ENCODE measurements around the gene DPCD.

Gene DPCD

DNA sequence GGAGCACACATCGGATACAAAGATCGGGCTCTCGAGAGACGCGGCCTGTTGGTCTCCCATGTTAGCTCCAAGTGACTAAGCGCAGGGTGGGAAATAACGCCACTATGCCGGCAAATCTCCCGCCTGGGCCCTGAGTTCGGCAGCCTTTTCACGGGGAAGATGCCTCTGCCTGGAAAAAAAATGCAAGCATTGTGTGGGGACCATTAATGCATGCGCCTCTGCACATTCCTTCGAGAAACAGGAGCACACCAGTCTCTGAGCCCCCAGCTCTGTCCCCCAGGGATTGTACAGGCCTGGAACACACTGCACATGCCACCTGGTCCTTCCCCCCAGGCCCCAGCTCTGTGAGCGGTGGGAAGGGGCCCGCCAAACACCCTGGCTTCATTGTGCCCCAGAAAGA, 62.7 kb downstream of the DPCD start:
- no peak overlapping the region for H3K4me3 ChIP-seq (ENCODE audit: low read depth, low read length)
- no peak for TF ChIP-seq POLR2A (IDR thresholded peaks at IDR 0.05; ENCODE audit: extremely low read depth, insufficient read length)
- no peak for TF ChIP-seq MYC (IDR thresholded peaks at IDR 0.05; ENCODE audit: low read depth, low read length)
- TF ChIP-seq, protein P1, sequence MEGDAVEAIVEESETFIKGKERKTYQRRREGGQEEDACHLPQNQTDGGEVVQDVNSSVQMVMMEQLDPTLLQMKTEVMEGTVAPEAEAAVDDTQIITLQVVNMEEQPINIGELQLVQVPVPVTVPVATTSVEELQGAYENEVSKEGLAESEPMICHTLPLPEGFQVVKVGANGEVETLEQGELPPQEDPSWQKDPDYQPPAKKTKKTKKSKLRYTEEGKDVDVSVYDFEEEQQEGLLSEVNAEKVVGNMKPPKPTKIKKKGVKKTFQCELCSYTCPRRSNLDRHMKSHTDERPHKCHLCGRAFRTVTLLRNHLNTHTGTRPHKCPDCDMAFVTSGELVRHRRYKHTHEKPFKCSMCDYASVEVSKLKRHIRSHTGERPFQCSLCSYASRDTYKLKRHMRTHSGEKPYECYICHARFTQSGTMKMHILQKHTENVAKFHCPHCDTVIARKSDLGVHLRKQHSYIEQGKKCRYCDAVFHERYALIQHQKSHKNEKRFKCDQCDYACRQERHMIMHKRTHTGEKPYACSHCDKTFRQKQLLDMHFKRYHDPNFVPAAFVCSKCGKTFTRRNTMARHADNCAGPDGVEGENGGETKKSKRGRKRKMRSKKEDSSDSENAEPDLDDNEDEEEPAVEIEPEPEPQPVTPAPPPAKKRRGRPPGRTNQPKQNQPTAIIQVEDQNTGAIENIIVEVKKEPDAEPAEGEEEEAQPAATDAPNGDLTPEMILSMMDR (IDR thresholded peaks at IDR 0.05; ENCODE audit: low read depth, low read length): no peak
- TF ChIP-seq, protein P2, sequence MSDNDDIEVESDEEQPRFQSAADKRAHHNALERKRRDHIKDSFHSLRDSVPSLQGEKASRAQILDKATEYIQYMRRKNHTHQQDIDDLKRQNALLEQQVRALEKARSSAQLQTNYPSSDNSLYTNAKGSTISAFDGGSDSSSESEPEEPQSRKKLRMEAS (IDR thresholded peaks at IDR 0.05; ENCODE audit: low read depth, low read length): no peak
- DNase-seq (ENCODE audit: low read depth): no peak

DNA sequence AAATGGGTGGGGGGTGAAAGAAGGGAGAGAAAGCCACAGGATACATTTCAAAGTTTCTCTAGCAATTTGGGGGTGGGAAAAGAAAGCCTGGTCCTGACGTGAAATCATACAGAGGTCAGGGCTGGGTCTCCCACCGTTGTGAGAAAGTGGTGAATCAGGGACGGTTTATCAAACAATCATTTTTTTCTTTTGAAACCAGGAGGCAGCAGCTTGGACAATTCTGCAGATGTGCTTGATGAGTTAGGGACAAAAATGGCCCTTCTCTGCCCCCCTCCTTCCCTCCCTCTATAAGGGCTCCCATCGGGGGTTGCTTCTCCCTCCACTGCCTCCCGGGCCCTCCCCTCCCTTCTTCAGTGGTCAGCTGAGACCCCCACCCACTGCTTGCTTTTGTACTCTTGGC, 63.2 kb downstream of the DPCD start:
- no peak for TF ChIP-seq MYC (IDR thresholded peaks at IDR 0.05; ENCODE audit: low read depth, low read length)
- TF ChIP-seq, protein P1 (IDR thresholded peaks at IDR 0.05; ENCODE audit: low read depth, low read length): no peak
- TF ChIP-seq POLR2A (IDR thresholded peaks at IDR 0.05; ENCODE audit: extremely low read depth, insufficient read length): no peak
- TF ChIP-seq, protein P2 (IDR thresholded peaks at IDR 0.05; ENCODE audit: low read depth, low read length): no peak
- DNase-seq (ENCODE audit: low read depth): no peak
- H3K4me3 ChIP-seq (ENCODE audit: low read depth, low read length): no peak overlapping the region

DNA sequence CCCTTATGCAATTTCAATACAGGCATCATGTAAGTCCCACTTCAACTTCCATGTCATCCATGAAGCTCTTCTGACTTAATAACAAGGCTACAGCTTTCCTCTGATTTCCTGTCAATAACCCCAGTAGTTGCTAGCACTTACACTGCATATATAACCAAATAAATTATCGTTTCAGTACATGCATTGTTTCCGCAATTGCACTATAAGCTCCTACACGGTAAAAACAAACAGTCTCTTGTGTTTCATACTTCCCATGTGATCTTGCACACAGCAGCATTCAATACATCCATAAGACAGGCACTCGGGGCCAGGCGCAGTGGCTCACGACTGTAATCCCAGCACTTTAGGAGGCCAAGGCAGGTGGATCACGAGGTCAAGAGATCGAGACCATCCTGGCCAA, 65.4 kb downstream of the DPCD start:
- TF ChIP-seq, protein P2 (IDR thresholded peaks at IDR 0.05; ENCODE audit: low read depth, low read length): no peak
- TF ChIP-seq, protein P1 (IDR thresholded peaks at IDR 0.05; ENCODE audit: low read depth, low read length): no peak
- TF ChIP-seq MYC (IDR thresholded peaks at IDR 0.05; ENCODE audit: low read depth, low read length) (no peak), POLR2A (IDR thresholded peaks at IDR 0.05; ENCODE audit: extremely low read depth, insufficient read length) (no peak)
- no peak overlapping the region for H3K4me3 ChIP-seq (ENCODE audit: low read depth, low read length)
- DNase-seq (ENCODE audit: low read depth): no peak

DNA sequence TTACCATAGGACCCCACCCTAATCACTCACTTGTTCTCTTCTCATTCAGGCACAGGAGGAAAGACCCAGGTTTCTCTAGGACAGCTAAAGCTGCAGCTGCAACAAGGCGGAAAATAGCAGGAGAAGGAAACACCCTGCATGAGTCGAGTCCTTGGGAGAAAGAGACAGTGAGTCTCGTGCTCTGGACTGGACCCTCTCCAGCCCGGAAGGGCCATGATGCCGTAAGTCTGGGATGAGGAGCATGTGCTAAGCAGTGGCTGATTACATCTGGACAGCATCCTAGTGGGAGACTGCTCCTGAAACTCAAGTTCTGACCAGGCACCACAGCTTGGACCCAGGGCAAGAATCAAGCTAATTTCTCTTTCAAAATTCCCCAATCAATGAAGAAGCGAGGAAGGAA, 67.4 kb downstream of the DPCD start:
- DNase-seq (ENCODE audit: low read depth): no peak
- TF ChIP-seq MYC (IDR thresholded peaks at IDR 0.05; ENCODE audit: low read depth, low read length): no peak
- TF ChIP-seq, protein P1 (IDR thresholded peaks at IDR 0.05; ENCODE audit: low read depth, low read length): no peak
- TF ChIP-seq, protein P2 (IDR thresholded peaks at IDR 0.05; ENCODE audit: low read depth, low read length): no peak
- no peak for TF ChIP-seq POLR2A (IDR thresholded peaks at IDR 0.05; ENCODE audit: extremely low read depth, insufficient read length)
- H3K4me3 ChIP-seq (ENCODE audit: low read depth, low read length): no peak overlapping the region

DNA sequence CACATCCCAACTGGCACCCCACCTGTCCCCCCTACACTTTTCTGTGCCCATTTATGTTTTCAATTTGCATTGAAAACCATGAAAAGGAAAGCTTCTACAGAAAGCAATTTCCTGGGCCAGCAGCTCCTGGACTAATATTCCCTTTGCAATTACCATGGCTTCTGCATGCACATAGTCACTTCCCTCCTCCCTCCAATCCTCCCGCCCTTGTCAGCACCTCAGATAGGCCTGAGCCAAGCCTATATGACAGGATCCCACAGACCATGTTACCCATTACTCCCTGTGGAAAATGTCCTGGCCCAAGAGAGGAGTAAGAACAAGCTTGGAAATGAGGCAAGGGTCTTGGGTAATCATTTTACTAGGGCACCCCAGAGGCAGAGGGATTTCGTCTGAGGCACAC, 68.8 kb downstream of the DPCD start:
- TF ChIP-seq, protein P2 (IDR thresholded peaks at IDR 0.05; ENCODE audit: low read depth, low read length): no peak
- TF ChIP-seq, protein P1 (IDR thresholded peaks at IDR 0.05; ENCODE audit: low read depth, low read length): no peak
- TF ChIP-seq POLR2A (IDR thresholded peaks at IDR 0.05; ENCODE audit: extremely low read depth, insufficient read length) (no peak), MYC (IDR thresholded peaks at IDR 0.05; ENCODE audit: low read depth, low read length) (no peak)
- DNase-seq (ENCODE audit: low read depth): no peak
- H3K4me3 ChIP-seq (ENCODE audit: low read depth, low read length): no peak overlapping the region

DNA sequence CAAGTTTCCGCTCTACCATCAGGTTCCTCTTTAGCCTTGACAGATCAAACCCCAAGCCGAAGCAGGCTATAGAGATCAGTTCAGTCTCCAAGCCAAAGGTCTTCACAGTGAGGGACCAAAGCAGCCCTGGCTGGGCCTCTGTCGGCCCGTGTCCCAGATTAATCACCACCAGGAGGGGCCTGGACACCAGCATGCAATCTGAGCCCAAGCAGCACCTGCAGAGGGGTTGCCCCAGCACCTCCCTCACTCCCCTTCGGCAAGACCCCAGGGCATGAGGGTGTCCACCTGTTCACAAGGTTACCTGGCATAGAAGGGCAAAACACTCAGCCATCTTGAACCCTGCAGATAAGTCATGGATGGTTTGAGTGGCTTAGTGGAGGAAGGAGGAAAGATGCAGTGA, 70.9 kb downstream of the DPCD start:
- H3K4me3 ChIP-seq (ENCODE audit: low read depth, low read length): no peak overlapping the region
- DNase-seq (ENCODE audit: low read depth): no peak
- TF ChIP-seq MYC (IDR thresholded peaks at IDR 0.05; ENCODE audit: low read depth, low read length) (no peak), POLR2A (IDR thresholded peaks at IDR 0.05; ENCODE audit: extremely low read depth, insufficient read length) (no peak)
- TF ChIP-seq, protein P2 (IDR thresholded peaks at IDR 0.05; ENCODE audit: low read depth, low read length): no peak
- TF ChIP-seq, protein P1 (IDR thresholded peaks at IDR 0.05; ENCODE audit: low read depth, low read length): no peak

Measured in NB4 (cell line).